Hematopoietic multipotent progenitor cell treated with erythropoietin and hydrocortisone succinate and interleukin-3 and kit ligand, for 15 days (in vitro differentiated cells): Measurements from ENCODE around the gene PRICKLE3.

ENCODE experiments used
- DNase-seq: peaks from one replicate; pipeline ENCODE4 v3.0.0-alpha.2; 2015; ENCODE audit warnings: low spot score

PRICKLE3 gene

GRCh38 chrX:49205443-49205842 lies 19.3 kb upstream of the PRICKLE3 start:
- no peak for DNase-seq

- DNase-seq = no peak
Observed at GRCh38 chrX:49204709-49205108, 18.5 kb upstream of the PRICKLE3 start.

- DNase-seq = no peak
Observed at GRCh38 chrX:49204017-49204416, 17.8 kb upstream of the PRICKLE3 start.

- DNase-seq = no peak
Observed at GRCh38 chrX:49203536-49203935, 17.4 kb upstream of the PRICKLE3 start.

GRCh38 chrX:49202022-49202421 lies 15.8 kb upstream of the PRICKLE3 start:
- DNase-seq = no peak

GRCh38 chrX:49199906-49200771 lies 14.0 kb upstream of the PRICKLE3 start, which contains the start of gene SYP:
TSS of gene SYP (minus strand) at chrX:49200193. CDS start at chrX:49200186, 7 bp downstream.
- peak; percentile 72 for DNase-seq

GRCh38 chrX:49199315-49199595 lies 13.1 kb upstream of the PRICKLE3 start:
- DNase-seq = no peak

- DNase-seq = no peak
Observed at GRCh38 chrX:49198540-49199314, 12.6 kb upstream of the PRICKLE3 start.

- DNase-seq = no peak
Observed at GRCh38 chrX:49197543-49198087, 11.4 kb upstream of the PRICKLE3 start.

- DNase-seq = no peak
Observed at GRCh38 chrX:49193542-49193964, 7.4 kb upstream of the PRICKLE3 start.

- DNase-seq = peak; percentile 31
Observed at GRCh38 chrX:49192722-49193328, 6.7 kb upstream of the PRICKLE3 start.

GRCh38 chrX:49191574-49192011 lies 5.4 kb upstream of the PRICKLE3 start:
- no peak for DNase-seq

- peak; percentile 91 for DNase-seq
Observed at GRCh38 chrX:49190821-49191573, 4.8 kb upstream of the PRICKLE3 start.

GRCh38 chrX:49189606-49190005 lies 3.4 kb upstream of the PRICKLE3 start:
- DNase-seq = no peak

- no peak for DNase-seq
Observed at GRCh38 chrX:49188468-49189076, 2.4 kb upstream of the PRICKLE3 start.

- no peak for DNase-seq
Observed at GRCh38 chrX:49187526-49187925, 1.4 kb upstream of the PRICKLE3 start.

GRCh38 chrX:49187028-49187394 lies 838 bp upstream of the PRICKLE3 start:
- no peak for DNase-seq

- DNase-seq = peak; percentile 49
Observed at GRCh38 chrX:49184294-49185281, 1.6 kb downstream of the PRICKLE3 start.

GRCh38 chrX:49183701-49184281 lies 2.4 kb downstream of the PRICKLE3 start:
- DNase-seq = no peak

GRCh38 chrX:49179358-49179757 lies 6.8 kb downstream of the PRICKLE3 start:
- no peak for DNase-seq
